Liver (tissue), 3 donors: ENCODE results near the gene POU6F2.

Source experiments
- CTCF ChIP-seq: fragments of 150-350 bp; IDR thresholded peaks from 2 replicates; pipeline ENCODE4 v1.5.1; 2017; ENCODE audit warnings: improper control_type of control experiment, low read depth, low read length; ENCODE audit not compliant: missing input control
- RAD21 ChIP-seq, 2 donors: IDR thresholded peaks; 2 replicates each; pipeline ENCODE4 v1.6.1; 2016; ENCODE audit warnings: antibody characterized with exemption in 2 of 2, mild to moderate bottlenecking in 2 of 2
- REST ChIP-seq: IDR thresholded peaks from 2 replicates; pipeline ENCODE4 v1.6.1; 2016; ENCODE audit warnings: antibody characterized with exemption, mild to moderate bottlenecking
- YY1 ChIP-seq: IDR thresholded peaks from 2 replicates; pipeline ENCODE4 v1.6.1; 2016; ENCODE audit warnings: antibody characterized with exemption, mild to moderate bottlenecking
- donor health status: healthy.
- donor health status: healthy.

- no peak for TF ChIP-seq CTCF
- no peak for TF ChIP-seq REST
- TF ChIP-seq RAD21 (IDR thresholded peaks at IDR 0.05), result no peak
- TF ChIP-seq YY1, result no peak
Measured at GRCh38 chr7:39301543-39301942, 323.8 kb downstream of the POU6F2 start.
